HG03439 (cell line): ENCODE results near the gene ZBTB16.
"Not testable (repeated sequence)": the region's sequence is repeated elsewhere in the genome, so short reads cannot be mapped to it uniquely, and the experiment has no call there.

Experiments
- ATAC-seq: cut with Tn5 transposase; IDR thresholded peaks from one replicate; pipeline ENCODE4 v1.9.1; 2021; ENCODE audit warnings: mild to moderate bottlenecking, moderate library complexity; ENCODE audit not compliant: unreplicated experiment

The ZBTB16 gene

DNA sequence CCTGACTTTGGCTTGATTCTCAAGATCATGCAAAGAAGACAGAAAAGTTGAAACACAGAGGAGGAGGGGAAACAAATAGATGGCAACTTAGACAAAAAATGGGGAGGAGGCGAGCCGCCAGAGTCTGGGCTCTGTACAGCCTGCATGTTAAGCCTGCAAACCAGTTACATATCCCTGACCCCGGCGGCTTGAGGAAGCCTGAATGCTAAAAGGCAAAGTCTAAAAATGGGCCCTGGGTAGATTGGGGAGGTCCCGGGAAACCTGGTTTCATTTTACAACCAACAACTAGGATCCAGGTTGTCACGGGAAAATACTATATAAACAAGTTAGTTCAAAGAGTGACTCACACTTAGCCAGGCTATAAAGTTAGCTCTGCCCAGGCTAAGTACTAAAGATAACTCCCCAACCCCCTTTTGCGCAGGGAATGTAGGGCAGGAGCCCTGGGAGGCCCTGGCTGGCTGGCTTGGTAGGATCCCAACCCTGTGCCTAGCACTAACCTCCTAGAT, 18.8 kb upstream of the ZBTB16 start:
- ATAC-seq: no peak

- no peak for ATAC-seq
These were observed 17.3 kb upstream of the ZBTB16 start for GRCh38 chr11:114042234-114042633.

DNA sequence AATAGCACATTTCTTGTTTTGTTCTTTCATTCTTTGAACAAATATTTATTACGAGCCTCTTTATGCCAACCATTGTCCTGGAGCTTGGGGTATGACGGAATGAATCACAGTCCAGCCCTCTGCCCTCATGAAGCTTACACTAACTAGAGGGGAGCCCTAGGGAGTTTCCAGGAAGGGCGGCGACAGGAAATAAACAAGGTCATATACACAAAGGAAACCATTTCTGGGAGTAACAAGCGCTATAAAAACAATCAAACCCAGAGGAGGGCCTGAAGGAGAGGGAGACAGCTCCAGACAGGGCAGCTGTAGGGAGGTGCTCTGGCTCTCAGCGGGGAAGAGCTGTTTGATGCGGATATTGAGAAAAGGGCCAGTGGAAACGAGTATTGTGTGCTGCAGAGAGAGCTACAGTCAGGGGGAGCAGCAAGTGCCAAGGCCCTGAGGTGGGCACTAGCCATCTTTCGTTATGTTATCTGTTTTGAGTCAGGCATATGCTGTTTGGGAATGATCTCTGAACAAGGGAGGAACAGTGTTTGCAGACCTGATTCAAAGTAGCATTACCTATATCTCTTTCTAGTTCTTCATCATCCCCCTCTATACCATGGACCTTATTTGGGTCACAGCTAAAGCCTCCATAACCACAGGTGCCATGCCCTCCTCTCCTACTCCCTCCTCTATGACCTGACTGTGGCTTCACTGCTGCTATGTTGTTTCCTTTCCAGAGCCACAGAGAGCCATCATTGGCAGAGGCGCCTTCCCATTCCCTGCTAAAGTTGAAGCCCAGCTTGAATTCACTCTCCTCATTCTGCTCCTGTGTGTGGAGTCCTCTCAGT, 15.3 kb upstream of the ZBTB16 start:
- no peak for ATAC-seq

- ATAC-seq: no peak
These were observed 12.2 kb upstream of the ZBTB16 start for GRCh38 chr11:114047327-114047726.

GRCh38 chr11:114049050-114049449, 10.5 kb upstream of the ZBTB16 start:
- ATAC-seq: no peak

- not testable (repeated sequence) for ATAC-seq
These were observed 9.7 kb upstream of the ZBTB16 start for GRCh38 chr11:114049766-114050165.

GRCh38 chr11:114050258-114050927, 9.1 kb upstream of the ZBTB16 start:
- ATAC-seq: no peak

- no peak for ATAC-seq
These were observed 8.0 kb upstream of the ZBTB16 start for GRCh38 chr11:114051558-114051957.

DNA sequence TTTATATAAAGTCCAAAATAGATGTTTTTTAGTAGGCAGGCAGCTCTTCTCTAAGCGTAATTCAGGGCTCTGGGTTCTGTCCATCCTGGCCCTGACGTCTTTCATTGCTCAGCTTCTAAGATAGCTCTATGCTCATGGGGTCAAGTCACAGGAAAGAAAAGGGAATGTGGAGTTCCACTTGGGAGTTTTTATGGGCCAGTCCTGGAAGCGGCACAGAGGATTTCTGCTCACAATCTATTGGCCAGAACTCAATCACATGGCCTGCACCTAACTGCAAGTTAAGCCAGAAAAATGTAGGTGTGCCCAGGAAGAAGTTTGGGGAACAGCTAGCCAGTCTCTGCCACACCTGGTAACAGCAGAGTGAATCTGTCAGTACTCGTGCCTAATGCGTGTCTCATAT, 7.4 kb upstream of the ZBTB16 start:
- no peak for ATAC-seq

DNA sequence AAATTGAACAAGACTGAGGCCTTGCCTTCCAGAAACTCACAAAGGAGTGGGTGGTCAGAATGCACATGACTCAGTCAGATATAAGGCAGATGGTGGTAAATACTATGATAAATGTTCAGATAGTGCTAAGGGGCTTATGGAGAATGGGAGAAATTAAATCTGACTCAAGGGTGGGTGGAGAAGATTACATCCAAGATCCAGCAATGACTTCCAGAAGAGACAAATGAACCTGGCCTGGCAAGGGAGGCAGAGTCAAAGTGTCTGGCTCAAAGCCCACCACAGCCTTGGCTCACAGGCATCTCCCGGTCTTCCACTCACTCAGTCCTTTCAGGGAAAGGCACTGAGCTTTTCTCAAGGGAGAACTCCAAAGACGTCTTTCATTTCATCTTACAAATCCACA, 6.1 kb upstream of the ZBTB16 start:
- no peak for ATAC-seq

GRCh38 chr11:114054806-114055205, 4.7 kb upstream of the ZBTB16 start:
- ATAC-seq: no peak

GRCh38 chr11:114056409-114056808, 3.1 kb upstream of the ZBTB16 start:
- no peak for ATAC-seq

GRCh38 chr11:114057147-114057546, 2.4 kb upstream of the ZBTB16 start:
- no peak for ATAC-seq

- no peak for ATAC-seq
These were observed 1.9 kb upstream of the ZBTB16 start for GRCh38 chr11:114057605-114058004.

DNA sequence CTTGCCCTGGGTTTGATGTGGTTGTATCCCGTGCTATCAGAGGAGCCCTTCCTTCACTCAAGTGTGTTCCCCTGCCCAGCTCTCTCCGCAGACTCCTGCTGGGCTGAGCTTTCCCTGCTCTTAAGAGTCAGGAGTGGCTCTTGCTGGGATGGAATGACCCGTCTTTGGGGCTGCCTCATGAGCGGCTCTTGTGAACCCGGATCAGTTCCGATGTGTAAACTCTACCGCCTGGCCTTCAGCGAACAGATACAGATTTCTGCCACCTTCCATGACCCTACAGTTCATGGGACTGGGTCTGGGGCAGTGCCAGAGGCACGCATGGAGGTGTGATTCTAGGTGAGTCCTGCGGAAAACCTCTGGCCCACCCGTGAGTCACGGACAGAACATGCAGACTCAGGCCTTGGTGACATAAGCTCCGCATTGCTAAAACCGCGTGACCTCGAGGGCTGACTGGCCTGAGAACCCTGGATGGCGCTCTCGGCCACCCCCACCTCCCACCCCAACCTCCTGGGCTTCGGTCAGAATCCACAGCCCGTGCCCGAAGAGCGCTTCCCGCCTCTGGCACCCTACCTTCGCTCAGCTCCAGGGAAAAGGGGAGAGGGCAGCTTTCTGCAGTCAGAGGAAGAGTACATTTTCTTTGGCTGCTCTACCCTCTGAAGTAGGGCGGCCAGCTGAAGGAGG, 1.3 kb upstream of the ZBTB16 start:
- ATAC-seq: no peak

DNA sequence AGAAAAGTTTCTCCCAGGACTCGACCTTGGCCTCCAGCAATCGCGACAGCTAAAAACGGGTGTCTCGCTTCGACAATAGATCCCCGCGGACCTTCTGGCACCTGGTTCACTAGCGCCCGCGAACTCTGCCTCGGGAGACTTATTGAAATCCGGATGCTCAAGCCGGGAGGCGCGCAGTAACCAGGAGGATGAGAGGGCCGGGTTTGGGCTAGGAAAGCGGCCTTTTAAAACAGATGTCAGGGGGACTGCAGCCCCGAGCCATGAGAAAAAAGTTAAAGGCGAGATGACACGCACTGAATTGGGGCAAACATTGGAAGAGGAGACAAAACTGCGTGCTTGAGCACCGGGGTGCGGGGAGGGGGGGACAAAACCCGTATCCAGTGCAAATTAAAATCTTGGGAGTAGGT, 637 bp upstream of the ZBTB16 start:
- no peak for ATAC-seq

- no peak for ATAC-seq
These were observed 477 bp downstream of the ZBTB16 start for GRCh38 chr11:114059984-114060391.

GRCh38 chr11:114060392-114061047, 1.0 kb downstream of the ZBTB16 start:
- ATAC-seq: no peak

GRCh38 chr11:114061048-114061680, 1.7 kb downstream of the ZBTB16 start:
- ATAC-seq: no peak

GRCh38 chr11:114061681-114062049, 2.2 kb downstream of the ZBTB16 start:
- ATAC-seq: no peak

- no peak for ATAC-seq
These were observed 2.8 kb downstream of the ZBTB16 start for GRCh38 chr11:114062272-114062671.
